Fibroblast of lung (primary cell): ENCODE results near the gene STRA6. TPM values are rescaled to one million over a fixed set of nuclear protein-coding genes. Genes with fewer than 3 reads are reported as not detected.
A peak's percentile ranks its signal among the peaks of the same experiment; 100 is the strongest.

Experiments used
- DNase-seq, 2 donors: peaks; one replicate each; pipeline versions ENCODE4 v3.0.0 to v3.0.0-alpha.2; 2010; ENCODE audit warnings: low read depth in 2 of 2
- H2AFZ ChIP-seq: 2 replicates; pipeline ENCODE4 v1.5.1; 2012; ENCODE audit warnings: low read length, control low read depth, inconsistent platforms
- H3K27ac ChIP-seq: 2 replicates; pipeline ENCODE4 v1.5.1; 2011; ENCODE audit warnings: low read length, control low read depth; ENCODE audit not compliant: insufficient read depth
- H3K27me3 ChIP-seq: 2 replicates; pipeline ENCODE4 v1.5.1; 2011; ENCODE audit warnings: mild to moderate bottlenecking, low read length; ENCODE audit not compliant: control insufficient read depth, insufficient read depth
- H3K36me3 ChIP-seq: 2 replicates; pipeline ENCODE4 v1.5.1; 2011; ENCODE audit warnings: low read length; ENCODE audit not compliant: control insufficient read depth, insufficient read depth
- H3K4me1 ChIP-seq: 2 replicates; pipeline ENCODE4 v1.5.1; 2011; ENCODE audit warnings: low read length; ENCODE audit not compliant: control insufficient read depth, insufficient read depth; ENCODE audit errors: extremely low read depth
- H3K4me2 ChIP-seq: 2 replicates; pipeline ENCODE4 v1.5.1; 2011; ENCODE audit warnings: low read length, control low read depth; ENCODE audit not compliant: insufficient read depth; ENCODE audit errors: extremely low read depth
- H3K4me3 ChIP-seq, 4 experiments: fragments of 200-600 bp in 1 of 4; sonication (generic) in 1 of 4; replicated peaks in 1 of 4; 2 replicates each; pipeline ENCODE4 v1.5.1; 2011 to 2016; ENCODE audit warnings: low read length in 4 of 4, low read depth in 3 of 4, mild to moderate bottlenecking in 3 of 4, control low read depth in 2 of 4, inconsistent platforms in 1 of 4, mixed read lengths in 1 of 4; ENCODE audit not compliant: insufficient read depth in 1 of 4; ENCODE audit errors: control extremely low read depth in 1 of 4
- H3K79me2 ChIP-seq: 2 replicates; pipeline ENCODE4 v1.5.1; 2012; ENCODE audit warnings: mild to moderate bottlenecking, low read length, inconsistent platforms; ENCODE audit not compliant: control insufficient read depth, insufficient read depth
- H3K9ac ChIP-seq: 2 replicates; pipeline ENCODE4 v1.5.1; 2011; ENCODE audit warnings: mild to moderate bottlenecking, low read length, control low read depth; ENCODE audit not compliant: insufficient read depth
- H3K9me3 ChIP-seq: 2 replicates; pipeline ENCODE4 v1.5.1; 2012; ENCODE audit warnings: low read depth, low read length; ENCODE audit not compliant: control insufficient read depth, insufficient read depth
- H4K20me1 ChIP-seq: 2 replicates; pipeline ENCODE4 v1.5.1; 2011; ENCODE audit warnings: low read length; ENCODE audit not compliant: control insufficient read depth, insufficient read depth; ENCODE audit errors: extremely low read depth
- EZH2 ChIP-seq: IDR thresholded peaks from 2 replicates; pipeline ENCODE4 v1.5.1; 2012; ENCODE audit warnings: low read length, control low read depth, mild to moderate bottlenecking; ENCODE audit errors: missing control alignments
- polyA plus RNA-seq, 2 donors: library from polyadenylated mRNA; depleted of rRNA in 1 of 2; stranded (reverse) in 1 of 2; unstranded in 1 of 2; fragments of >200 nt; gene quantifications; 2 replicates each; pipeline ENCODE4 v1.2.1, GENCODE V29; 2011 to 2012; ENCODE audit warnings: missing spikeins in 1 of 2
- total RNA-seq: library from RNA; depleted of rRNA; stranded (reverse); fragments of >200 nt; gene quantifications from 2 replicates; pipeline ENCODE4 v1.2.1, GENCODE V29; 2014
- TF ChIP-seq, protein P1 (sequence below), 2 donors: IDR thresholded peaks in 1 of 2; conservative IDR thresholded peaks in 1 of 2; 1 replicate in 1 of 2; 2 replicates in 1 of 2; pipeline ENCODE4 v1.5.1; 2011 to 2012; ENCODE audit warnings: low read length in 2 of 2, control low read depth in 1 of 2, inconsistent platforms in 1 of 2, low read depth in 1 of 2, mild to moderate bottlenecking in 1 of 2

Gene STRA6
- total and polyA plus RNA-seq, 2 donors (not counting 1 experiment from before 2014, with no cell fraction given) = 0.17 TPM; not detected in 1

DNA sequence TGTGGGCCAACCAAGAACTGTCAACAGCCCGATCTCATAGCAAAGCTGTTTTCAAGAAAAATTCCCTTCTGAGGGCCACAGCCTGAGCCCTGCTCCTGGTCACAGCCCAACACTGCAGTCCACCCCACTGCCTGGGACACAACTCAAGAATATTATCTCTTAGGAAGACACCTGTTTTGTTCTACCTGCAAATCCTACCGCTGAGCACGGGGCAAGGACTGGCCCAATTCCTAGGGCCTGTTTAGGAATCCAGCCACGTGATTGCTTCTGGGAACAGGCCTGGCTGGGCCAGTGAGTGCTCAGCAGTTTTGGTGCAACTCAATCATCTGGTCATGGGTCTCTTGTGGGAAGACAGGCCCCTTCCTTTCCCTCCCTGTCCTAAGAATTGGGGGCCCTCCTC, 63.9 kb downstream of the STRA6 start:
- Histone ChIP-seq H3K79me2 (no peaks in the 10 kb centered on the region), H3K9me3 (no peaks in the 10 kb centered on the region), H3K36me3 (no peaks in the 10 kb centered on the region), H3K4me3 (no peak overlapping the region), H3K9ac (no peak overlapping the region), H3K4me1 (no peaks in the 10 kb centered on the region), H4K20me1 (no peaks in the 10 kb centered on the region), H3K27me3 (peaks cover 40% of the 10 kb centered on the region), H3K4me2 (no peak overlapping the region), H2AFZ (no peak overlapping the region), H3K27ac (no peak overlapping the region)
- no peak for DNase-seq
- TF ChIP-seq, protein P1, sequence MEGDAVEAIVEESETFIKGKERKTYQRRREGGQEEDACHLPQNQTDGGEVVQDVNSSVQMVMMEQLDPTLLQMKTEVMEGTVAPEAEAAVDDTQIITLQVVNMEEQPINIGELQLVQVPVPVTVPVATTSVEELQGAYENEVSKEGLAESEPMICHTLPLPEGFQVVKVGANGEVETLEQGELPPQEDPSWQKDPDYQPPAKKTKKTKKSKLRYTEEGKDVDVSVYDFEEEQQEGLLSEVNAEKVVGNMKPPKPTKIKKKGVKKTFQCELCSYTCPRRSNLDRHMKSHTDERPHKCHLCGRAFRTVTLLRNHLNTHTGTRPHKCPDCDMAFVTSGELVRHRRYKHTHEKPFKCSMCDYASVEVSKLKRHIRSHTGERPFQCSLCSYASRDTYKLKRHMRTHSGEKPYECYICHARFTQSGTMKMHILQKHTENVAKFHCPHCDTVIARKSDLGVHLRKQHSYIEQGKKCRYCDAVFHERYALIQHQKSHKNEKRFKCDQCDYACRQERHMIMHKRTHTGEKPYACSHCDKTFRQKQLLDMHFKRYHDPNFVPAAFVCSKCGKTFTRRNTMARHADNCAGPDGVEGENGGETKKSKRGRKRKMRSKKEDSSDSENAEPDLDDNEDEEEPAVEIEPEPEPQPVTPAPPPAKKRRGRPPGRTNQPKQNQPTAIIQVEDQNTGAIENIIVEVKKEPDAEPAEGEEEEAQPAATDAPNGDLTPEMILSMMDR (conservative IDR thresholded peaks at IDR 0.05 in 1 of 2, IDR thresholded peaks at IDR 0.05 in 1 of 2; ENCODE audit: low read depth in 1 of 2, low read length in 2 of 2) = no peak
- no peak for TF ChIP-seq EZH2

DNA sequence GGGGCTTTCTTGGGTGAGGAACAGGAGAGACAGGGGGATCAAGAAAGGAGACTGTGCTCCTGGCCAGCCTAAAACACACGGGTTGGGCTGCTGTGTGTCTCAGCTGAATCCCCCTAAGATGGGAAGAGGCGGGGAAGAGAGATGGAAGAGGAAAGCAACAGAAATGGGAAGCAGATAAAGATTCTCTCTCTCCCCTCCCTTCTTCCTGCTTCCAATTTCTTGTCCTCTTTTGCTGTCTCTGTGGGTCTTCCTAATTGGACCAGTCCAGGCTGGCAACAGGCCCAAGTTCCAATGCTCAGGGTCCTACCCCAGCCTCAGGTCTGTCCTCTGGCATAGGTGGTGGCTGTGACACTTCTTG, 65.1 kb downstream of the STRA6 start:
- H3K9ac ChIP-seq = no peak overlapping the region
- TF ChIP-seq, protein P1 (conservative IDR thresholded peaks at IDR 0.05 in 1 of 2, IDR thresholded peaks at IDR 0.05 in 1 of 2; ENCODE audit: low read depth in 1 of 2, low read length in 2 of 2) = no peak
- TF ChIP-seq EZH2 = peak; percentile 21
- no peak overlapping the region for H3K4me3 ChIP-seq
- peaks cover 51% of the 10 kb centered on the region for H3K27me3 ChIP-seq
- no peaks in the 10 kb centered on the region for H4K20me1 ChIP-seq
- no peaks in the 10 kb centered on the region for H3K9me3 ChIP-seq
- H3K4me1 ChIP-seq = no peaks in the 10 kb centered on the region
- no peak overlapping the region for H3K4me2 ChIP-seq
- H3K27ac ChIP-seq = no peak overlapping the region
- H3K36me3 ChIP-seq = no peaks in the 10 kb centered on the region
- H3K79me2 ChIP-seq = no peaks in the 10 kb centered on the region
- H2AFZ ChIP-seq = no peak overlapping the region
- no peak for DNase-seq

DNA sequence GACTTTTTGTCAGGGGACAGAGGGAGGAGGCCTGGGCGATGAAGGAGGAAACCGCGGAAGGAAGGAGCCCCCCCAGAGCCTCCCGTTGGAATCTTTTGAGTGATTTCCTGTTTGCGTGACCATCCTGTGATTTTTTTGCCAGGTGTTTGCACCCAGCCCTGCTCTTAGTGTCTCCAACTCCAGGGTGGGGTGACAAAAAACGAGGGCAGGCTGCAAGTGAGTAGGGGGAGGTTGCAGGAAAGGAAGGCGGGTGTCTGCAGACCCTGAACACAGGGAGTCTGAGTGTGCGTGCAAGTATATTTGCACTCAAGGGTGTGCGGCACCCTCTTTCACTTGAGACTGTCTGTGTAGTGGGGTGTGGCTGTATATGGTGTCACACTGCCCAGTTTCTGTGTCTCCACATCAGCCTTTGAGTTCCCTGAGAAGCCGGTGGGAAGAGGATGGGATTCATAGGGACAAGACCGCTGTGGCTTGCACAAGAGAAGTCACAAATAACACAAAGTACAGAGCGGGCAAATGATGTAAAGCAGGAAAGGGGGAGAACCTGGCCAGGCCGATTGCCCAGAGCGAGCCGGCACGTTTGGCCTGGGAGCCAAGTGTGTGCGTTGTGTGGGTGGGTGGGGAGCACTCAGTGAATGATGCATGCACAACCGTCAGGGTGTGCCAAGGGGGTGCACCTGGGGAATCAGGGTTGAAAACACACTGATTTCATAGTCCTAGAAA, 65.6 kb downstream of the STRA6 start:
- H3K4me1 ChIP-seq = no peaks in the 10 kb centered on the region

More for the DNA sequence above, 65.6 kb downstream of the STRA6 start:
- H4K20me1 ChIP-seq = no peaks in the 10 kb centered on the region
- H3K36me3 ChIP-seq = no peaks in the 10 kb centered on the region
- no peak overlapping the region for H2AFZ ChIP-seq
- TF ChIP-seq, protein P1 (conservative IDR thresholded peaks at IDR 0.05 in 1 of 2, IDR thresholded peaks at IDR 0.05 in 1 of 2; ENCODE audit: low read depth in 1 of 2, low read length in 2 of 2) = no peak
- TF ChIP-seq EZH2 = peak; percentile 83
- peak in 1 of 2 donors; percentile 5 for DNase-seq
- no peak overlapping the region for H3K27ac ChIP-seq
- H3K4me3 ChIP-seq = peak overlapping the region in 1 of 4 experiments; percentile 23
- H3K9me3 ChIP-seq = no peaks in the 10 kb centered on the region
- no peak overlapping the region for H3K9ac ChIP-seq
- no peaks in the 10 kb centered on the region for H3K79me2 ChIP-seq
- peaks cover 52% of the 10 kb centered on the region for H3K27me3 ChIP-seq
- no peak overlapping the region for H3K4me2 ChIP-seq
